Hippocampal formation (tissue), 2 donors: Measurements from ENCODE around the gene HMGCLL1.

Experiments
- DNase-seq, 2 donors: peaks; one replicate each; lab custom pipeline; 2025; lab: John Stamatoyannopoulos, UW

The HMGCLL1 gene

GRCh38 chr6:55443238-55444134 lies 135.5 kb downstream of the HMGCLL1 start:
- no peak for DNase-seq

- no peak for DNase-seq
Observed at GRCh38 chr6:55438203-55438602, 140.8 kb downstream of the HMGCLL1 start.

DNA sequence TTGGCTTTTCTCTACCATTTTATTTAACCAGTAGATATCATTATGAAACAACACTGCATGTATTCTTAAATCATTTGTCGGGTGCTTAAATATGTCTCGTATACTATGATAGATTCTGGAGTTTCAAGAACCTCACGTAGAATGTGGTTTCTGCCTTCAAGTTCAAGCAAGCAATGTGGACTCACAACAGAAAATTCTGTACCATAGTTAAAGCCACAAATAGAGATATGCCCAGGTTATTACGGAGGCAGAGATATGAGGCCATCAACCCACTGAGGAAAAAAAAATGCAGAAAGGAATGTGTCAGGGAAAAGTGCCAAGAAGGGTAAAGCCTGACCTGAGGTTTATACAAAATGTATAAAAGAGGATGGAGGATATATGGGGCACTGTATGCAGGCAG lies 141.9 kb downstream of the HMGCLL1 start:
- DNase-seq, result no peak

- DNase-seq, result no peak
Observed at GRCh38 chr6:55433446-55434130, 145.4 kb downstream of the HMGCLL1 start.

DNA sequence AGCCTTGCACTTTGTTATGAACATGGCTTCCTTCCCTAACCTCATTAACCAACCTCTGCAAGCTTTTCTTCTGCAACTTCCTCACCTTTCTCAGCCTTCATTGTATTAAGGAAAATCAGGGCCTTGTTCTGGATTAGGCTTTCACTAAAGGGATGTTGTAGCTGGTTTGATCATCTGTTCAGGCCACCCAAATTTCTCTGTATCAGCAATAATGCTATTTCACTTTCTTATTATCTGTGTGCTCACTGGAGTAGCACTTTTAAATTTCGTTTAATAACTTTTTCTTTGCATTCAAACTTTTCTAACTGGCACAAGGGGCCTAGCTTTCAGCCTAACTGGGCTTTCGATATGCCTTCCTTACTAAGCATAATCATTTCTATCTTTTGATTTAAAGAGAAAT lies 155.1 kb downstream of the HMGCLL1 start:
- DNase-seq, result no peak

GRCh38 chr6:55410674-55411073 lies 168.3 kb downstream of the HMGCLL1 start:
- no peak for DNase-seq

DNA sequence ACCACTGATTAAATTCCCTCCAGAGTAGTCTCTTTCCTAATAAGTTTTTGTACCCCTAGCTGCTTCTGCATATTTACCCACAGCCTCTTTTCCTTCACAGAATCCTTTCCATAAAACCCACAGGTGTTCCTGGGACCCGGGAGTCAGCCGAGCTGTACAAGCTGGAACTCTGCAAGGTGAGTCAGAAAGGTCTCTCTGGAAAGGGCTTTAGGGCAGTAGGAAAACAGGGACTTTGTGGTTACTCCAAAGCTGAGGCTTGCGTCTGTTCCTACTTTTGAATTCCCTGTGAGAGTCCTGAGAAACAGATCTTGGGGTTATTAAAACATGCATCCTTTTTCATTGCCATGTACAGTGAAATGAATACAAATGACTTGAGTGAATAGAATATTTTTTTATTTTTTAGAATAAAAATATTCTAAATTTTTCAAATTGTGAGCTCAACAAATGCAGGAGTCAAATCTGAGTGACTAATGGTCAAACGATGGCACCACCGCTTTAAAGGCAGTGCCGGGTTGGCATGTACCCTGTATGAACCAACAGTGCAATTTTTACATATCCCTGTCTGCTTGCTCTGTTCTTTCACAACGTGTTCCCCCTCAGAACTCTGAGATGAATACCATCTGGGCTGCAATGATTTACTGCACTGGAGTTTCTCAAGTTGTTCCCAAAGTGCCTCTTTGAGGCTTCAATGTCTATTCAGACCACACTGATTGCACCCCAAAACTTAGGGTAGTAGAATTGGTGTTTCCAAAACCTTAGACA lies 173.3 kb downstream of the HMGCLL1 start:
- DNase-seq, result peak in 1 of 2 donors; percentile 1

- DNase-seq, result no peak
Observed at GRCh38 chr6:55399351-55399750, 179.6 kb downstream of the HMGCLL1 start.

DNA sequence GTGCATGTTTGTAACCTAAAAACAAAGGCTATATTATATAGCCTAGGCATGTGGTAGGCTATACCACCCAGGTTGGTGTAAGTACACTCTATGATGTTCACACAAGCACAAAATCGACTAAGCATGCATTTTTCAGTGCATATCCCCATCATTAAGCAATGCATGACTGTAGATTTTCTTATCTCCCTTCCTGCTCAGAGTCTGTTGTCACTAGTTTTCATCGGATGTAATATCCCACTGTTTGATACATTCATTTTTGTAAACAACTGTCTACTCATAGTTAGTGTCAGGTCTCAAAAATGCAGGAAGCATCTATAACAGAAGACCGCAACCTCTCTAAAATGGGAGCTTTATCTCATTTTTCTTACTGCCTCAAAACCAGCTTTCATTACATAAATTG lies 181.0 kb downstream of the HMGCLL1 start:
- no peak for DNase-seq

DNA sequence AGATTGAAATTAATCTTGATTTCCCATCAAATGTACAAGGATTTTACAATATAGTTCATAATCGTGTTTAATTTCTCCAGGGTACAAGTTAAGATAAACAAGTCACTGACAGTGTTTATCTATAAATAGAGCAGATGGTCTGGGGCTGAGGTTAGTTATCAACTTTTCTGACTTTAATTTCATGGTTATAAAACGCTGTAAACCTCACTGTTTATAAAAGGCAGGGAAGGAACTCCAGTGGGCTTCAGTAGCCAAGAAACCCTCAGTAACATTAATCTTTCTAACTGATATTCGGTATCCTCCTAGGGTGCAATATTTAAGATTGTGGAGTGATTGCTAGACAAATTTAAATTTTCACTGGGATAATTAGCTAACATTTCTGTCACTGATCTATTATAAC lies 183.1 kb downstream of the HMGCLL1 start:
- no peak for DNase-seq

GRCh38 chr6:55388211-55388610 lies 190.8 kb downstream of the HMGCLL1 start:
- no peak for DNase-seq
